ENCODE results near the gene HERC3. TPM values are rescaled to one million over a fixed set of nuclear protein-coding genes. Genes with fewer than 3 reads are reported as not detected.
A peak's percentile ranks its signal among the peaks of the same experiment; 100 is the strongest.

Gene HERC3
- total and polyA plus RNA-seq, 10 of the 15 experiments (the other 5 are each of a cell fraction or from before 2014, with no cell fraction given) = 0.52 to 18.2 (median 2.8) TPM

DNA sequence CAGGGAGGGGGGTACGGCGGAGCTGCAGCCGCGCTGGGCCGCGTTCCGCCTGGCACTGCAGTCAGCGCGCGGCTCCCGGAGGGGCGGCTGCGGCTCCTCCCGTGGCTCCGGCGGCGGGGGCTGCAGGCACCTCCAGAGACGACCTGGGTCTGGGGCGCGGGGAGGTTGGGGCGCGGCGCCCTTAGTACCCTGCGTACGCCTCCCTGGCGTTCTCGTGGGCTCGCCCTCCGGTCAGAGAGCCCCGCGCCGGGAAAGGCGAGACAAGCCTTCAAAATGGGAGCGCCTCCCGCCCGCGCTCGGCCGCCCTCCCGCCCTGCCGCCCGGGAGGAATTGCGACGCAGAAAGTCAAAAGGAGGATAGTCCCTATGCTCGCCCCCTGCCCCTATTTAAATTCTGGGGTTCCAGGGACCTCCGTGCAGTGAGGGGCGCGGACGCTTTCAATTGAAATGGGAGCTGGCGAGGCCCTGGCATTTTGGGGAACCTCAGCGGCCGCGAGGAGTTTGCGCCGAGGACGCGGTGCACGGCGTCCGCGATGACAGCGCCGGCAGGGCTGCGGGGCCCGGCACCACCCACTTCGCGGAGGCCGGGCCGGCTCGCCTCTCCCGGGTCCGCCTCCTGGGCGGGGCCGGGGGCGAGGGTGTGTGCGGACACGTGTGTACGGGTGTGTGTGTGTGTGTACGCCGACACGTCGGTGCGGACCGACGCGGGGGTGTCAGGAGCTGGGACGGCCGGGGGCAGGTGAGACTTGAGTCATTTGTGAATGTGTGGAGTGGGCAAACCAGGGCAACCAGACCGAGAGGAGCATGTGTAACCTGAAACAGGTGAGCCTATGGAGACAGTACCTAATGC lies 544 bp downstream of the HERC3 start (continued):
- no peak for TF ChIP-seq REST (IDR thresholded peaks at IDR 0.05; ENCODE audit: low read depth, low read length)
- TF ChIP-seq RBBP5 (conservative IDR thresholded peaks at IDR 0.05) = no peak
- no peak for TF ChIP-seq CEBPB (IDR thresholded peaks at IDR 0.05; ENCODE audit: borderline replicate concordance in 1 of 2, low read depth in 2 of 2, low read length in 2 of 2)

DNA sequence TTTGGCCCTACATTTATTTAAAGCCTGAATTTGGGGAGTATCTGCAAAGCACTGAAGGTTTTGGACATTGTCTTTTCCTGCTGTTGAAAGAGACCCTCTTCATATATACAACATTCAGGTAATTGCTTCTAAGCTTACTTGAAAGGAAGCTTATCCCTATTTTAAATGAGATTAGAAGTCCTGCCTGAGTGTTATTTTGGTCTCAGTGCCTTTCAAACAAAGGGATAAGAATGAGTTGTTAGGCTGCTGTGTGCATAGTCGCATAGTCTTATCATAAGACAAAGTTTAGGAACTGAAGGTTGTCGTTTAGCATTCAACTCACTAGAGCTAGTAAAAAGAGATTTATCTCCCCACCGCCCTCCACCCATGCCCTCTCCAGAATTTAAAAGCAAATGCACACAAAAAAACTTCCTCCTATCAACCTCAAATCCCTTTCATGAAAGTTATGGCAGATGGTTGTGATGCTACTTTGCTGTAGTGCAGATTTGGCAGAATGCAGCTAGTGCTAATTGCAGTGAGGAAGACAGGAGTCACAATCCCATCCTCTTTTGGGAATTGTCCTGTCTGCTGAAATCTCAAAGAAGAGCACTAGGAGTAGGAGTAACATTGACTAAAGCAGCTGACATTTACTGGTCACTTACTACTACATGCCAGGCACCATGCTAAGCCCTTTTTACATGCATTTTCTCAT lies 5.8 kb downstream of the HERC3 start:
- no peaks in the 10 kb centered on the region for H3K36me3 ChIP-seq (ENCODE audit: control insufficient read depth in 2 of 2, insufficient read depth in 2 of 2, low read length in 1 of 2)
- no peak overlapping the region for H2AFZ ChIP-seq (ENCODE audit: control insufficient read depth, low read depth, low read length)
- H3K79me2 ChIP-seq (ENCODE audit: control insufficient read depth, insufficient read depth, low read length) = no peaks in the 10 kb centered on the region
- ChIA-PET SMC1A (ENCODE audit: uncharacterized antibody, unreplicated experiment) (interaction anchor here (1.0 to 4.0 kb wide), 2 partner anchors 15 to 60 kb away, joined by 3 to 24 read pairs; no protein-coding TSS in a partner anchor), POLR2A (interaction anchor here (0.8 kb wide), 1 partner anchor 13 kb away, joined by 3 read pairs; no protein-coding TSS in a partner anchor), RAD21 (ENCODE audit: unreplicated experiment) (interaction anchor here (1.5 kb wide), 1 partner anchor 73 kb away, joined by 3 read pairs; no protein-coding TSS in a partner anchor), CTCF (interaction anchor here (1.1 to 1.6 kb wide), 2 partner anchors 16 to 59 kb away, joined by 3 to 6 read pairs; no protein-coding TSS in a partner anchor)
- WGBS (ENCODE audit: insufficient coverage, insufficient replicate concordance, low lambda C conversion rate, missing lambda C conversion rate) = 73% methylated on average over 3 of the region's 3 CpGs
- no TSS peak for BruUV-seq (replicated peaks)
- no peak overlapping the region for H3K9ac ChIP-seq (ENCODE audit: control insufficient read depth, insufficient read depth, low read length)
- TF ChIP-seq CHD4 (IDR thresholded peaks at IDR 0.05) (no peak), ZZZ3 (IDR thresholded peaks at IDR 0.05; ENCODE audit: control insufficient read depth, insufficient read length, low read depth) (no peak)
- ATAC-seq (no peak), DNase-seq (ENCODE audit: low read depth, low spot score) (no peak), FAIRE-seq (peak; percentile 7)
- no peaks in the 10 kb centered on the region for H3K9me3 ChIP-seq (replicated peaks; ENCODE audit: control insufficient read depth, insufficient read depth, low read length)
- no peaks in the 10 kb centered on the region for H3K27me3 ChIP-seq (replicated peaks in 1 of 2; ENCODE audit: control insufficient read depth in 2 of 2, insufficient read depth in 2 of 2, low read length in 1 of 2)
- no peak overlapping the region for H3K4me2 ChIP-seq (ENCODE audit: control insufficient read depth, insufficient read depth)
- H4K20me1 ChIP-seq (ENCODE audit: control insufficient read depth, insufficient read depth) = no peaks in the 10 kb centered on the region
- in situ Hi-C loops (cut with MboI) (no loop called here), intact Hi-C loops (cut with micrococcal nuclease; ENCODE audit: unreplicated experiment) (no loop called here)
- H3K27ac ChIP-seq (ENCODE audit: control insufficient read depth, insufficient read depth) = no peak overlapping the region
- H3K4me3 ChIP-seq = no peak overlapping the region
- H3K4me1 ChIP-seq (ENCODE audit: control insufficient read depth, insufficient read depth, low read length) = no peaks in the 10 kb centered on the region
